ENCODE results near the gene POLR1A.

GRCh38 chr2:86035376-86035882, 70.3 kb downstream of the POLR1A start:
- no peak for TF ChIP-seq ZNF143 (CRISPR knock-in tag; IDR thresholded peaks at IDR 0.05)
- no peak for TF ChIP-seq TEAD2 (CRISPR knock-in tag; IDR thresholded peaks at IDR 0.05)
- TF ChIP-seq, protein P1, sequence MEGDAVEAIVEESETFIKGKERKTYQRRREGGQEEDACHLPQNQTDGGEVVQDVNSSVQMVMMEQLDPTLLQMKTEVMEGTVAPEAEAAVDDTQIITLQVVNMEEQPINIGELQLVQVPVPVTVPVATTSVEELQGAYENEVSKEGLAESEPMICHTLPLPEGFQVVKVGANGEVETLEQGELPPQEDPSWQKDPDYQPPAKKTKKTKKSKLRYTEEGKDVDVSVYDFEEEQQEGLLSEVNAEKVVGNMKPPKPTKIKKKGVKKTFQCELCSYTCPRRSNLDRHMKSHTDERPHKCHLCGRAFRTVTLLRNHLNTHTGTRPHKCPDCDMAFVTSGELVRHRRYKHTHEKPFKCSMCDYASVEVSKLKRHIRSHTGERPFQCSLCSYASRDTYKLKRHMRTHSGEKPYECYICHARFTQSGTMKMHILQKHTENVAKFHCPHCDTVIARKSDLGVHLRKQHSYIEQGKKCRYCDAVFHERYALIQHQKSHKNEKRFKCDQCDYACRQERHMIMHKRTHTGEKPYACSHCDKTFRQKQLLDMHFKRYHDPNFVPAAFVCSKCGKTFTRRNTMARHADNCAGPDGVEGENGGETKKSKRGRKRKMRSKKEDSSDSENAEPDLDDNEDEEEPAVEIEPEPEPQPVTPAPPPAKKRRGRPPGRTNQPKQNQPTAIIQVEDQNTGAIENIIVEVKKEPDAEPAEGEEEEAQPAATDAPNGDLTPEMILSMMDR (CRISPR knock-in tag; IDR thresholded peaks at IDR 0.05) = no peak
